ENCODE results near the gene TRAPPC11.

Gene TRAPPC11

GRCh38 chr4:183627979-183628588 lies 31.0 kb upstream of the TRAPPC11 start:
- no peak overlapping the region for H3K27ac ChIP-seq (ENCODE audit: low read depth, low read length)

GRCh38 chr4:183631577-183632198 lies 27.4 kb upstream of the TRAPPC11 start:
- no peak overlapping the region for H3K27ac ChIP-seq (ENCODE audit: low read depth, low read length)
- H3K9ac ChIP-seq (ENCODE audit: low read length): no peak overlapping the region
- no peak overlapping the region for H3K4me3 ChIP-seq (ENCODE audit: low read length)
- H3K4me1 ChIP-seq (ENCODE audit: control insufficient read depth, insufficient read depth, low read length): no peaks in the 10 kb centered on the region
- no peaks in the 10 kb centered on the region for H3K36me3 ChIP-seq (ENCODE audit: control insufficient read depth, insufficient read depth, low read length)
- no peaks in the 10 kb centered on the region for H3K27me3 ChIP-seq (ENCODE audit: control insufficient read depth, insufficient read depth, low read length)

More at GRCh38 chr4:183627979-183628588, 31.0 kb upstream of the TRAPPC11 start:
- H3K4me1 ChIP-seq (ENCODE audit: control insufficient read depth, insufficient read depth, low read length): no peaks in the 10 kb centered on the region
- no peaks in the 10 kb centered on the region for H3K36me3 ChIP-seq (ENCODE audit: control insufficient read depth, insufficient read depth, low read length)
- H3K4me3 ChIP-seq (ENCODE audit: low read length): no peak overlapping the region
- no peak overlapping the region for H3K9ac ChIP-seq (ENCODE audit: low read length)
- no peaks in the 10 kb centered on the region for H3K27me3 ChIP-seq (ENCODE audit: control insufficient read depth, insufficient read depth, low read length)

GRCh38 chr4:183632689-183633088 lies 26.4 kb upstream of the TRAPPC11 start:
- Histone ChIP-seq H3K9ac (ENCODE audit: low read length) (no peak overlapping the region), H3K4me1 (ENCODE audit: control insufficient read depth, insufficient read depth, low read length) (no peaks in the 10 kb centered on the region), H3K27ac (ENCODE audit: low read depth, low read length) (no peak overlapping the region), H3K4me3 (ENCODE audit: low read length) (no peak overlapping the region), H3K27me3 (ENCODE audit: control insufficient read depth, insufficient read depth, low read length) (no peaks in the 10 kb centered on the region), H3K36me3 (ENCODE audit: control insufficient read depth, insufficient read depth, low read length) (no peaks in the 10 kb centered on the region)

GRCh38 chr4:183633476-183634400 lies 25.4 kb upstream of the TRAPPC11 start:
- H3K27ac ChIP-seq (ENCODE audit: low read depth, low read length): no peak overlapping the region
- no peaks in the 10 kb centered on the region for H3K4me1 ChIP-seq (ENCODE audit: control insufficient read depth, insufficient read depth, low read length)
- H3K9ac ChIP-seq (ENCODE audit: low read length): no peak overlapping the region
- H3K4me3 ChIP-seq (ENCODE audit: low read length): no peak overlapping the region
- H3K36me3 ChIP-seq (ENCODE audit: control insufficient read depth, insufficient read depth, low read length): no peaks in the 10 kb centered on the region
- H3K27me3 ChIP-seq (ENCODE audit: control insufficient read depth, insufficient read depth, low read length): no peaks in the 10 kb centered on the region

- Histone ChIP-seq H3K9ac (ENCODE audit: low read length) (no peak overlapping the region), H3K4me1 (ENCODE audit: control insufficient read depth, insufficient read depth, low read length) (no peaks in the 10 kb centered on the region), H3K36me3 (ENCODE audit: control insufficient read depth, insufficient read depth, low read length) (no peaks in the 10 kb centered on the region), H3K27ac (ENCODE audit: low read depth, low read length) (no peak overlapping the region), H3K27me3 (ENCODE audit: control insufficient read depth, insufficient read depth, low read length) (no peaks in the 10 kb centered on the region), H3K4me3 (ENCODE audit: low read length) (no peak overlapping the region)
Observed at GRCh38 chr4:183635321-183635720, 23.8 kb upstream of the TRAPPC11 start.

GRCh38 chr4:183635741-183636140 lies 23.4 kb upstream of the TRAPPC11 start:
- Histone ChIP-seq H3K9ac (ENCODE audit: low read length) (no peak overlapping the region), H3K27me3 (ENCODE audit: control insufficient read depth, insufficient read depth, low read length) (no peaks in the 10 kb centered on the region), H3K36me3 (ENCODE audit: control insufficient read depth, insufficient read depth, low read length) (no peaks in the 10 kb centered on the region), H3K27ac (ENCODE audit: low read depth, low read length) (no peak overlapping the region), H3K4me3 (ENCODE audit: low read length) (no peak overlapping the region), H3K4me1 (ENCODE audit: control insufficient read depth, insufficient read depth, low read length) (no peaks in the 10 kb centered on the region)

GRCh38 chr4:183636503-183636902 lies 22.6 kb upstream of the TRAPPC11 start:
- no peak overlapping the region for H3K27ac ChIP-seq (ENCODE audit: low read depth, low read length)
- H3K4me3 ChIP-seq (ENCODE audit: low read length): peak overlapping the region; percentile 8

GRCh38 chr4:183636923-183637322 lies 22.2 kb upstream of the TRAPPC11 start:
- no peak overlapping the region for H3K9ac ChIP-seq (ENCODE audit: low read length)
- peaks cover 2% of the 10 kb centered on the region for H3K36me3 ChIP-seq (ENCODE audit: control insufficient read depth, insufficient read depth, low read length)
- no peak overlapping the region for H3K27ac ChIP-seq (ENCODE audit: low read depth, low read length)
- no peaks in the 10 kb centered on the region for H3K4me1 ChIP-seq (ENCODE audit: control insufficient read depth, insufficient read depth, low read length)
- H3K4me3 ChIP-seq (ENCODE audit: low read length): no peak overlapping the region
- H3K27me3 ChIP-seq (ENCODE audit: control insufficient read depth, insufficient read depth, low read length): no peaks in the 10 kb centered on the region

More at GRCh38 chr4:183636503-183636902, 22.6 kb upstream of the TRAPPC11 start:
- Histone ChIP-seq H3K36me3 (ENCODE audit: control insufficient read depth, insufficient read depth, low read length) (peaks cover under 1% of the 10 kb centered on the region), H3K27me3 (ENCODE audit: control insufficient read depth, insufficient read depth, low read length) (no peaks in the 10 kb centered on the region), H3K4me1 (ENCODE audit: control insufficient read depth, insufficient read depth, low read length) (no peaks in the 10 kb centered on the region), H3K9ac (ENCODE audit: low read length) (no peak overlapping the region)

- no peak overlapping the region for H3K27ac ChIP-seq (ENCODE audit: low read depth, low read length)
- H3K4me1 ChIP-seq (ENCODE audit: control insufficient read depth, insufficient read depth, low read length): no peaks in the 10 kb centered on the region
- no peak overlapping the region for H3K4me3 ChIP-seq (ENCODE audit: low read length)
- no peak overlapping the region for H3K9ac ChIP-seq (ENCODE audit: low read length)
- H3K36me3 ChIP-seq (ENCODE audit: control insufficient read depth, insufficient read depth, low read length): peaks cover 2% of the 10 kb centered on the region
- H3K27me3 ChIP-seq (ENCODE audit: control insufficient read depth, insufficient read depth, low read length): no peaks in the 10 kb centered on the region
Observed at GRCh38 chr4:183637461-183637860, 21.6 kb upstream of the TRAPPC11 start.

GRCh38 chr4:183638436-183638835 lies 20.7 kb upstream of the TRAPPC11 start:
- Histone ChIP-seq H3K9ac (ENCODE audit: low read length) (no peak overlapping the region), H3K27ac (ENCODE audit: low read depth, low read length) (no peak overlapping the region), H3K27me3 (ENCODE audit: control insufficient read depth, insufficient read depth, low read length) (no peaks in the 10 kb centered on the region), H3K4me1 (ENCODE audit: control insufficient read depth, insufficient read depth, low read length) (no peaks in the 10 kb centered on the region), H3K4me3 (ENCODE audit: low read length) (no peak overlapping the region), H3K36me3 (ENCODE audit: control insufficient read depth, insufficient read depth, low read length) (peaks cover 2% of the 10 kb centered on the region)

- Histone ChIP-seq H3K27ac (ENCODE audit: low read depth, low read length) (no peak overlapping the region), H3K27me3 (ENCODE audit: control insufficient read depth, insufficient read depth, low read length) (no peaks in the 10 kb centered on the region), H3K9ac (ENCODE audit: low read length) (no peak overlapping the region), H3K4me1 (ENCODE audit: control insufficient read depth, insufficient read depth, low read length) (no peaks in the 10 kb centered on the region), H3K4me3 (ENCODE audit: low read length) (no peak overlapping the region), H3K36me3 (ENCODE audit: control insufficient read depth, insufficient read depth, low read length) (peaks cover 2% of the 10 kb centered on the region)
Observed at GRCh38 chr4:183639291-183639690, 19.8 kb upstream of the TRAPPC11 start.

- Histone ChIP-seq H3K9ac (ENCODE audit: low read length) (no peak overlapping the region), H3K36me3 (ENCODE audit: control insufficient read depth, insufficient read depth, low read length) (peaks cover 9% of the 10 kb centered on the region), H3K27me3 (ENCODE audit: control insufficient read depth, insufficient read depth, low read length) (no peaks in the 10 kb centered on the region), H3K27ac (ENCODE audit: low read depth, low read length) (no peak overlapping the region), H3K4me3 (ENCODE audit: low read length) (no peak overlapping the region), H3K4me1 (ENCODE audit: control insufficient read depth, insufficient read depth, low read length) (no peaks in the 10 kb centered on the region)
Observed at GRCh38 chr4:183645326-183645725, 13.8 kb upstream of the TRAPPC11 start.
